ENCODE results near the gene ALPK1. TPM values are rescaled to one million over a fixed set of nuclear protein-coding genes. Genes with fewer than 3 reads are reported as not detected.

Gene ALPK1
- total RNA-seq, 1 experiment from 2014 or later, result 0.17 TPM

GRCh38 chr4:112410364-112410763, 113.2 kb downstream of the ALPK1 start:
- no peak overlapping the region for H2AFZ ChIP-seq (ENCODE audit: low read length)
- no peaks in the 10 kb centered on the region; a peak in 1 of 7 replicates for H3K36me3 Mint-ChIP-seq (ENCODE audit: insufficient read depth in 1 of 3, low read depth in 3 of 3)
- H2BK15ac ChIP-seq (ENCODE audit: low read depth, low read length), result no peak overlapping the region
- no peak overlapping the region for H2BK20ac ChIP-seq (ENCODE audit: low read depth, low read length, poor library complexity, severe bottlenecking)
- no peak overlapping the region for H3K4ac ChIP-seq (ENCODE audit: low read depth, low read length)
- H4K91ac ChIP-seq (ENCODE audit: insufficient read length, low read depth, low read length), result no peak overlapping the region
- no peak overlapping the region for H3K27ac ChIP-seq (ENCODE audit: insufficient read length, low read depth, low read length)
- no peak overlapping the region for H3K4me2 ChIP-seq (ENCODE audit: insufficient read depth, insufficient read length, low read length)
- no peak overlapping the region for H4K5ac ChIP-seq (ENCODE audit: insufficient read length, low read depth, low read length)
- TF ChIP-seq CTCF (conservative IDR thresholded peaks at IDR 0.05), result no peak
- no peak overlapping the region for H2AK5ac ChIP-seq (ENCODE audit: insufficient read length, low read length)
- H3K14ac ChIP-seq (ENCODE audit: insufficient read depth, low read length), result no peak overlapping the region
- H3K9me3 ChIP-seq (ENCODE audit: control insufficient read depth, low read depth, low read length), result no peaks in the 10 kb centered on the region
- no peaks in the 10 kb centered on the region for H3K79me2 ChIP-seq (ENCODE audit: insufficient read depth, low read length)
- DNase-seq, result no peak
- H3K79me1 ChIP-seq (ENCODE audit: insufficient read depth, low read depth, low read length, poor library complexity, severe bottlenecking), result no peaks in the 10 kb centered on the region
- no peaks in the 10 kb centered on the region for H3K27me3 ChIP-seq (ENCODE audit: insufficient read depth, low read length)
- no peaks in the 10 kb centered on the region; the same call in 1 of the 2 replicates for H3K4me1 ChIP-seq (ENCODE audit: insufficient read depth, low read length)
- no peak overlapping the region for H4K8ac ChIP-seq (replicated peaks; ENCODE audit: insufficient read length, low read depth, low read length)
- H3K27me3 Mint-ChIP-seq (ENCODE audit: low read depth), result peaks cover 22% of the 10 kb centered on the region
- H3K9me3 Mint-ChIP-seq, result no peaks in the 10 kb centered on the region
- H4K20me1 ChIP-seq (ENCODE audit: control insufficient read depth, insufficient read depth, insufficient read length), result no peaks in the 10 kb centered on the region
- WGBS (ENCODE audit: extremely low coverage, insufficient read length, low lambda C conversion rate), result no CpG with 5 or more reads among the region's 2 CpGs
- no peak overlapping the region for H3K4me3 Mint-ChIP-seq
- H2BK120ac ChIP-seq (ENCODE audit: low read depth, low read length, poor library complexity, severe bottlenecking), result no peak overlapping the region
- H3K9ac ChIP-seq (ENCODE audit: extremely low read depth, insufficient read length, low read length), result no peak overlapping the region
- no peak overlapping the region for H3T11ph ChIP-seq (ENCODE audit: low read length)
- no peak overlapping the region for H3K27ac Mint-ChIP-seq
- H3K56ac ChIP-seq (ENCODE audit: insufficient read length, low read depth, low read length), result no peak overlapping the region
- peaks cover 24 to 28% of the 10 kb centered on the region in 2 experiments for H3K4me1 Mint-ChIP-seq
- H3K23me2 ChIP-seq (ENCODE audit: insufficient read length, low read depth, low read length, poor library complexity, severe bottlenecking), result no peaks in the 10 kb centered on the region
- no peak overlapping the region for H2BK12ac ChIP-seq (ENCODE audit: insufficient read length, low read depth, low read length)
- no peak overlapping the region for H2BK5ac ChIP-seq (ENCODE audit: insufficient read length, low read length)
- no peak overlapping the region for H3K23ac ChIP-seq (ENCODE audit: insufficient read length, low read depth, low read length)
- H3K18ac ChIP-seq (ENCODE audit: insufficient read length, low read depth, low read length), result no peak overlapping the region

Data from H9 (cell line).